GM21515 (cell line): ENCODE results near the gene CNOT9.

Experiments
- ATAC-seq: cut with Tn5 transposase; IDR thresholded peaks from one replicate; pipeline ENCODE4 v1.9.1; 2021; ENCODE audit not compliant: unreplicated experiment

CNOT9 gene

GRCh38 chr2:218643751-218644310 lies 75.2 kb downstream of the CNOT9 start:
- no peak for ATAC-seq

GRCh38 chr2:218644721-218645120 lies 76.1 kb downstream of the CNOT9 start:
- ATAC-seq: no peak

- ATAC-seq: no peak
These were observed 76.5 kb downstream of the CNOT9 start for GRCh38 chr2:218645126-218645525.
